Activated naive CD4-positive, alpha-beta T cell (primary cell): ENCODE data around the gene ARID1B.

Experiments used
- DNase-seq, 4 experiments: peaks; one replicate each; lab custom pipeline; 2025; lab: John Stamatoyannopoulos, UW

ARID1B gene

DNA sequence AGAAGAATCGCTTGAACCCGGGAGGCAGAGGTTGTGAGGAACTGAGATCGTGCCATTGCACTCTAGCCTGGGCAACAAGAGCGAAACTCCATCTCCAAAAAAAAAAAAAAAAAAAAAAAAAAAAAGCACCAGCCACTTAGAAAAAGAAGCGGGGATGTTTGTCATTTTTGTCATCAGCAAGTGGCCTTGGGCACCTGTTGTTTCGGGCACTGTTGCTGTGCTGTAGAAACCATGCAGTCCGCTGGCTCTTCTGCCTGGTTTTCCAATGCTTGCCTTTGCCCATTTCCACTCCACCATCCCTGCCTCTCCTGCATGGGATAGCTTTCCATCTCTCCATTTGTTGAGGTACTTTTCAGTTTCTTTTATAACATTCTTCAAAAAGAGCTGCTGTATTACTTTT lies 129.3 kb downstream of the ARID1B start:
- no peak for DNase-seq

DNA sequence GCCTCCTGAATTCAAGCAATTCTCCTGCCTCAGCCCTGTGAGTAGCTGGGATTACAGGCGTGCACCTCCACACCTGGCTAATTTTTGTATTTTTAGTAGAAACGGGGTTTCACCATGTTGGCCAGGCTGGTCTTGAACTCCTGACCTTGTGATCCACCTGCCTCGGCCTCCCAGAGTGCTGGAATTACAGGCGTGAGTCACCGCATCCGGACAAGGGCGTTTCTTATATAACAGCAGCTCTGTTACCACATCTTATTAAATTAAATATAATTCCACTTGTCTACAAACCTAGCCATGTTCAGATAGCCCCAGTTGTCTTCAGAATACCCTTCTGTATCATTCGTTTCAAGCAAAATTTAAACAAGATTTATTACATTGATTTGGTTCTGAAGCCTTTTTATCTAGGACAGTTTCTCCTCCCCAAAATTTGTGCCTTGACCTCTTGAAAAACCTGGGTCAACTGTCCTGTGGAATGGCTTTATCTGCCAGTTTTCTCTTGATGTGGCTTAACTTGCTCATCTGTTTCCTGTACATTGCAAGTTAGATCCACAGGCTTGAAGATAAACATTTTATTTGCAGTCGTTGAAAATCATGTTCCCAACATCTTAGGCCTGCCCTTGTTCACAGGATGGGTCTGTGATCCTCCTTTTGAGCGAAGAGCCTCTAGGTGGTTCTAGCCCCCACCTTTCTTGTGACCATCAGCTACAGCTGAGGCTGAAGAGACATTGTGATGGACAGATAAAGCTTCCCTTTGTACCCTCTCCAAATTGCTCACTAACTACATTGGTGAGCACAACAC lies 132.2 kb downstream of the ARID1B start:
- no peak for DNase-seq

DNA sequence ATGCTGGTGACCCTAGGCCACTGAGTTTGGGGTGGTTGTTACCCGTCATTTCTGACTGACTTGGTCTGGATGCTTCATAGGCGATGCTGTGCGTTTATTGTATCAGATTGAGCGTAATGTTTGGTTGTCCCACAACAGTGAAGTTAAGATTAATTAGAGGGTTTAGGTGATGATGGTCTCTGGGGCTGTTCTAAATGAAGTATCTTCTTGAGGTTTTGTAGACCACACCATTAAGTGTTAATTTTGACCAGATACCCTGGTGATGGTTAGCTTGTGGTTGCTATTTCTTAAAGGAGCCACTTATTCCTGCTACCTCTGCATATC lies 132.8 kb downstream of the ARID1B start:
- DNase-seq: no peak

DNA sequence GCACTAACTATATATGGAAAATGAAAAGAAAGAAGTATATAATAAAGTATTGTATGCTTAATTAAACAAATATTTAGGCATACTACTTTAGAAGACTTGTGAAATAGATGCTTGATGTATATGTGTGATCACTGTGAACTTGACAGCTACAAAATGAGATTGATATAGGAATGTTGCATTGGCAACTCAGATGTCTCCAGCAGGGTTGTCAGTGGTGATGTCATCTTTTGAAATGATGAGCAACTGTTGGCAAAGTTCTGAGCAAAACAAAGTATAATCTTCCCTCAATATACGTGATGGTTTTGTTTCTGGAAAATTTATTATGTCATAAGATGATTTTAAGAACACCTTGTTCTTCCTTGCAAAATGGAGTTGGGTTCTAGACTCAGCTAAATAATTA lies 133.8 kb downstream of the ARID1B start:
- DNase-seq: no peak

DNA sequence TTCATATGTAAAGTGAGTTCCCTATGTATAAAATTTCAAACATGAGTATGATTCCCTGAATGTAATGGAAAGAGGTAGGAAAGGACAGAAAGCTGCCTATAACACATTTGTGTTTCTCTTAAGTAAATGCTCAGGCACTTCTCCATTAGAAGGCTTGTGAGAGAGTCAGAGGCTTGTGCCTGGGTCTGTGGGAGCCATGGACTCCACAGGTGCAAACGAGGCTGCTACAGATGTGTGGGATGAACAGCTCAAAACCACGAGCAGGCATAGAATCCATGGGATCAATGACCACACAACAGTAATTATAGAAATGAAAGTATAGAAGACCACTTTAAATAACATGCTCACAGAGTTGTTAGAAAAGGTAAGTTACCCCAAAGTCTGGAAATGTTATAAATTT lies 134.4 kb downstream of the ARID1B start:
- DNase-seq: no peak

DNA sequence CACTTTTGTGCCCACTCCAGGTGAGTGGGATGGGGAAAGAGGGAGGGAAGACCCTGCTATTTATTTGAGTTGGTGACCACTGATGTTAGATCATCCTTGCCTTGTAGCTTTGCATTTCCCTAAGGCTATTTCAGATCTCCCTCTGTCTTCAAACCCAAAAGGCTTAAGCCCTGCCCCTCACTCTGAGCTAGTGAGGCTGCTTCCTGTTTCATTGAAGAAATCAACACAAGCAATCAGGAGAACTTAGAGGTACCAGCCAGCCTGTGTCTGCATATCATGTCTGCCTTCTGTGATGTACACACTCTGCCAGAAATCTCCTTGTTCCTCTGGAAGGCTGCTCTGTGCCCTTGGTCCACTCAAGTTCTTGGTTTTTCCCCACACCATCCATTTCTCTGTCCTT lies 135.3 kb downstream of the ARID1B start:
- DNase-seq: no peak

DNA sequence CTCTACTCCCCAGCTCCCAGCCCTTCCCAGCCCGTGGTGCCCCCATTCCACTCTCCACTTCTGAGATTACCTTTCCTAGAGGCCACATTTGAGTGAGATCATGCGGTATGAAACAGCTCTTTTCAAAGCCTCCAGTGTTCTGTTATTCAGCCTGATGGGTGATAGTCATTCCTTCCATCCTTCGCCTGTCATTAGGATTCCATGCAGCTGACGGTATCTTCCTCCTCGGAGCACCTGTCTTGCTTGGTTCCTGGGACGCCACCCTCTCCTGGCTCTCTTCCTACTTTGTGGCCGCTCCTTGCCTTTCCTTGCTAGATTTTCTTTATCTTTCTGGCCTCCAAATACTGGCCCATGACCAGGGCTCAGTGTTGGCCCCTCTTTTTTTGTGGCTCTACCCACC lies 137.0 kb downstream of the ARID1B start:
- DNase-seq: no peak

DNA sequence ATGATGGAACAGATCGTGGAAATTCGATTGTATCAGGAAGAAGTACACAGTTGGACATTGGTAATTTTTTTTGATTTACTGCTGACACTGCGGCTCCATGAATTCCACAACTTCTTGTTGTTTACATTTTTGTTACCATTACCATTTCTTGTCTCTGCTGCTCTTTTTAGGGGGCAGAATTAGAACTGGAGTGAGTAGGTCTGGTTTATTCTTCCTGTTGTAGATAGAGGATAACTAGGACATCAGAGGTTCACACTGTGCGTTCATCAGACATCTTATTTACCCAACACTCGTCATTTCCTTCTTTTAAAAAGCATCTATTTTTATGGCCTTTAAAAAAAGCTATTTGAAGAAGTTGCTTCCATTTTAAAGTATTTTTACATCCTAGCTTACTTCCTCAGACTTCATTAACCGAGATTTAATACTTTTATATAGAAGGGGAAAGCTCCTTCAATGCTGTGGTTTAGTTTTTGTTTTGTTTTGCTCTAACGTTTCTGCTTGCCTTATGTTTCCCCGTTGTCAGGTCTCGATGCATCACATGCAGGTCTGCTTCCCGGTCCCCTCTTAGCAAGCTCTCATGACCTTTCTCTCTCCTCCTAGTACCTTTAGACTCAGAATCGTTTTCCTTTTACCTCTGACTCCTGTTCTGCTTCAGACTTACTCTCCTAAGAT lies 139.1 kb downstream of the ARID1B start:
- no peak for DNase-seq

DNA sequence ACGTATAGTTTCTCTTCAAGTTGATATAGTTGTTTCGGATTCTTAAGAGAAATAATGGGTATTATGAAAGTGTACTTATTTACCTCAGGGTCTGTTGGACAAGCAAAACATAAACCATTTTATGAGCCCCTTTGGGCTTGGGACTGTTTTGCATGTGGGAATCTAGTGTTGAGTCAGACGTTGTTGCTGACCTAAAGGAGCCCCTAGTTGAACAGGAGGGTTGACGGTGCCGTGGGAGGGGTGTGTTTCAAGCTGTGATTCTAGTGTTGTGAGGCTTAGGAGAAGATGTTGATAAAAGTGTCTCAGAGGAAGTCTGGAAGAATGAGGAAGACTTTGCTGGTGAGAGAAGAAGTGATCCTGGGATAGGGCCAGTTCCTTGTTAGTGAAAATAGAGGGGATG lies 140.0 kb downstream of the ARID1B start:
- no peak for DNase-seq

DNA sequence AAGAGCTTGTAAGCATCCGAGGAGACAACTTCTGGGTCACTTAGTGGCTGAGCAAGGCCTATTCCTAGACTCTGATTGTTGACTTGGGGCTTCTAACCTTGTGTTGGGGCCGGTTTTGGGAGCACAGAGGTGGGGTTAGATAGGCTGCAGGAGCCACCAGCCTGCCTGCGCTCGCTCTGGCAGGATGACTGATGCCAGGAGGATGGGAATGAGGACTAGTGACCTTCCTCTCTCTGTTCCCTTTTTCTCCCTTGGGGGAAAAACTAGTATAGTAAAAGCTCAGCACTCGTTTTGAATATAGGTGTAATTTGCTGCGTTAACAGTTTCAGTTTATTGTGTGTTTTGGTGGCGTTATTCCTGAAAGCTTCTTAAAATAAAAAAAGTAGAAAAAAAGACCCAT lies 141.5 kb downstream of the ARID1B start:
- DNase-seq: no peak

DNA sequence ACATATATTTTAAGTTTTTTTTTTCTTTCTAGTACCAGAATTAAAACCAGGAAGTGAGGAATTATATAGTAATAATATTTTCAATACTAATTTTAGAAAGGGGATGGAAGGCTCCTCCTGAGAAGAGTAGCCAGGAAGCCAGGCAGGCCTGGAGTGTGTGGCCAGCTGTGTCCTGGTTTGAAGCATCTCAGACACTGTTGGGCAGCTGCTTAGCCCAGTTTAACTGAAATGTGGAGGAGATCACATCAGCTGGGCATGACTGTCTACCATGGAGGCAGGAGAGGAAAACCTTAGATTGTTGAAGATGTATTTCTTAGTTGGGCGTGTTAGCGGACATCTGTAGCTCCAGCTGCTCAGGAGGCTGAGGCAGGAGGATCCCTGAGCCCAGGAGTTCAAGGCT lies 142.2 kb downstream of the ARID1B start:
- DNase-seq: no peak

DNA sequence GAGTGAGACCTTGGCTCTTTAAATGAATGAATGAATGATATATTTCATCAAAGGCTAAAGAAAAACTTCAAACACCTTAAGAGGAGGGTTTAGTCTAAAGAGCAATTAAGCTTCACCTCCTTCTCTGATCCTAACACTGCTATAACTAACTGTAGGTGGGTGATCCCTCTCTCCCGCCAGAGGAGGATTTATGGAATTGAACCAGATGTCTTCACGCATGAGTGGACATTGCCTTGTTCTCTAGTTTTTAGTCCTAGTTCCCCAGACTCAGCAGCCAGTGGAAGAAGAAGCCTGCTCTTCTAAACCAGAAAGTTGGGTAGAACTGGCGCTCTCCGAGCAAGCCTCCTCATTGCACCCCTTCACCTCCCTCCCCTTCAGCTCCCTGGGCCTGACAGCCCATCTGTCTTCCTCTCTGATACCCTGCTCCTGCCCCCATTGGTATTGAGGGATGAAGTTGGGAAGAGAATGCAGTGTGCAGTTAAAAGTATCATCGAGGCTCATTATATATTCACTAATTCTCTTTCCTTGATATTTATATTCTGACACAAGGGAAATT lies 142.7 kb downstream of the ARID1B start:
- no peak for DNase-seq

DNA sequence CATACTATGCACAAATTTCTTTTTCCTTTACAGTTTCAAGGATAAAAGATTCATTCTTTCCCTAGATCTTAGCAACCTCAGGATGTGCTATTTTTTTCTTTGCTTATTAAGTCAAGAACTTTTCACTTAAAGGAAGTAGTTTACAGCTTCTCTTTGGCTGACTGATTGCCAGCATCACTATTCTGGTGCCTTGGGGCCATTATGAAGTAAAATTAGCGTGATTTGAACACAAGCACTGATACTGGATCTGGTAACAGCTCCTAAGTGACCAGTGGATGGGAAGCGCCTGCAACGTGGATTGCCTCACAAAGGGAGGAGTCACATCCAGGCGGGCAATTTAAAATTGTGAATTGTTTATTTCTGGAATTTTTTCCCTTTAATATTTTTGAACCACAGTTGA lies 147.1 kb downstream of the ARID1B start:
- no peak for DNase-seq

DNA sequence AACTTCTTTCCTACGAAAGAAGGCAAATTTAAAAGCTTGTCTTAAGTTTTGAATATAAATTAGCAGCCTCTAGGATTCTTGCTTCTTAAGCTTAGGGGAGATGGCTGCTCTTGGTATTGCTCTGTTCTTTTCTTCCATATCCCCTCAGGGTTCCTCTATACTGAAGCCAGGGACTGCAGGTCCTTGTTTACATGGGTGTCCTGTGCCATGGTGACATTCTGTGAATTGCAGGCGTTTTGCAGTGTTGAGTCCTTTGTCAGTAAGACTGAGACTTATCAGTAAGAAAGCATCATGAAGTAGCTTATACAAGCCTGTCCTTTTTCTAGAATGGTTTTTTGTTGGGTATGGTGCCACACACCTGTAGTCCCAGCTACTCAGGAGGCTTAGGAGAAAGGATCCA lies 147.8 kb downstream of the ARID1B start:
- DNase-seq: no peak

DNA sequence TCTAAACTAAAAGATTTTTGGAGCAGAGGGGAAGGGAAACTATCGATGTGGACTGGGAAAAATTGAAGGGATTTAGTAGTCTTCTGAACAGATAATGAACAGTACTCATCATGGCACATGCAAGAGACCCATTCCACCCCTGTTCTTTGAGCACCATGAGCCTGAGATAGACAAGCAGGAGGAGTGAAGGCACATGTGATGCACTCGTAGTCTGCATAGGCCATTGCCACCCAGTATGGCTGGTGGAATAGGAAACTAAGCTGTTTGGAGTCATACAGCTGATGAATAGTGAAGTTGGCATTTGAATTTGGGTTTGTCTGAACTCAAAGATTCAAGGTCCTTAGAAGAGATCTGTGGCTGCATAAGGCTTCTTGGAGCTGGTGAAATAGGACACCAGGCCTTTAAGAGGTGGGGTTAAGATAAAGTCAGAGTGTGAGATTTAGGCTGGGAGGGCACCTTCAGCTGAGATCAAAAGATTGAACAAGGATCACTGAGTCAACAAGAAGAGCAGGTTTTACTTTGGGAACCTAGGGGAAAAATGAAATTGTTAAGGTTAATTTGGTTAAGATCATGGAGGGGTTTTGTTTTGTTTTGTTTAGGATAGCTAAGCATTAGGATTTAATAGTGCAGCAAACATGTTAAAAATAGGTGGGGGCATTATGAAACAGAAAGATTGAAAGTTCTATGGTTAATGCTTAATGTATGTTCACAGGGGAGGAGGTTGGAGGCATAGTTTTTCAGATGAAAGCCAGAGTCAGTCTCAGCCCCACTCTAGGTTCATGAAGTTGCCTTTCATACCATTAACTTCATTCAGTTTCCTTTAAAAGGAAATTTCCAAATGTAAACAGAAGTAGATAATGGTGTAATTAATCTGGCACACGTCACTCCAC lies 148.8 kb downstream of the ARID1B start:
- no peak for DNase-seq

DNA sequence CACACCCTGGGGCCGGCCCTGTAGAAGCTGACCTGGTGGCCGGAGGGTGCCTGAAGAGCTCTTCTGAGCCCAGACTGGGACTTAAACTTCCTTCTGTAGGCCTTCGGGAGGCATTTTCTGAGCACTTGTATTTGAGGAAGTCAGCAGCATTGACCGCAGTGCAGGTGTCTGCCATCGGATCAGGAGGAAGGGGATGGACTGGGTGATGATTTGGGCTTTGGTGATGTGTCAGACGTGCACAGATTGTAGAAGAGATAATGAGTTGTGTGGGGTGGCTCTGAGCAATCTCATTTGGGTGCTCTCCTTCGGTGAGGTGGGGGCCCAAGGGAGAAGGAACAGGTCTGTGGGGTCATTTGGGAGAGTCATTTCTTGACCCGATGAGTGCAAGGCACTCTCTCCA lies 150.9 kb downstream of the ARID1B start:
- DNase-seq: no peak

DNA sequence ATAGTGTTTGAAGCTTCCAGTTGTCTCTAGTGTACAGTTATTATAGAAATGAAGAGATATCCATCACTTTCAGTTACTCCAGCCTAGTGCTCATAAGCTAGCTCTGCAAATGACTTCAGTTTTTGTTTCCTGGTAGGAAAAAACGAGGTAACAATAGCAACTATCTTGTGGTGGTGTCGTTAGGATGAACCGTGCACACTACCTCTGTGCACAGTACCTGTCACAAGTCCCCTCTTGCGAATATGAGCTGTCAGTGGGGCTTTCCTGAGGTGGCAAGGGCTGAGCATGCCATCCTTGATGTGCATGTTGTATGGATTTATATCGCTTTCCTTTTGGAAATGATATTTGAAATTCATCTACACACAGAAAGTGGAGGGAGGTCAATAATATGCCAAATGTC lies 151.8 kb downstream of the ARID1B start:
- DNase-seq: no peak

DNA sequence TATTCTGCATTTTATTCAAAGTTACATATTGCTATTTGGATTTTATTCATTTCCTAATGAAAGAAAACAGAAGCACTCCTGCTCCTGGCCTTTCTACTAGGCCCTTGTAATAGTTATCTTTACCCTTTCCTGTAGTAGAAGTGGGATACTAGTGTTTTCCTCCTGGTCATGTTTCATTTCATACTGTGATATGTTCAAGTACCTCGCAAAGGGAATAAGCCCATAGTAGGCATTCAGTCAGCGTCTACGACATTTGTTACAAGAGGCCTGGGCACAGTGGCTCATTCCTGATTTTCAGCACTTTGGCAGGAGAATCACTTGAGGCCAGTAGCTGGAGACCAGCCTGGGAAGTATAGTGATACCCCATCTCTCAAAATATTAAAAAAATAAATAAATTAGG lies 154.1 kb downstream of the ARID1B start:
- no peak for DNase-seq

DNA sequence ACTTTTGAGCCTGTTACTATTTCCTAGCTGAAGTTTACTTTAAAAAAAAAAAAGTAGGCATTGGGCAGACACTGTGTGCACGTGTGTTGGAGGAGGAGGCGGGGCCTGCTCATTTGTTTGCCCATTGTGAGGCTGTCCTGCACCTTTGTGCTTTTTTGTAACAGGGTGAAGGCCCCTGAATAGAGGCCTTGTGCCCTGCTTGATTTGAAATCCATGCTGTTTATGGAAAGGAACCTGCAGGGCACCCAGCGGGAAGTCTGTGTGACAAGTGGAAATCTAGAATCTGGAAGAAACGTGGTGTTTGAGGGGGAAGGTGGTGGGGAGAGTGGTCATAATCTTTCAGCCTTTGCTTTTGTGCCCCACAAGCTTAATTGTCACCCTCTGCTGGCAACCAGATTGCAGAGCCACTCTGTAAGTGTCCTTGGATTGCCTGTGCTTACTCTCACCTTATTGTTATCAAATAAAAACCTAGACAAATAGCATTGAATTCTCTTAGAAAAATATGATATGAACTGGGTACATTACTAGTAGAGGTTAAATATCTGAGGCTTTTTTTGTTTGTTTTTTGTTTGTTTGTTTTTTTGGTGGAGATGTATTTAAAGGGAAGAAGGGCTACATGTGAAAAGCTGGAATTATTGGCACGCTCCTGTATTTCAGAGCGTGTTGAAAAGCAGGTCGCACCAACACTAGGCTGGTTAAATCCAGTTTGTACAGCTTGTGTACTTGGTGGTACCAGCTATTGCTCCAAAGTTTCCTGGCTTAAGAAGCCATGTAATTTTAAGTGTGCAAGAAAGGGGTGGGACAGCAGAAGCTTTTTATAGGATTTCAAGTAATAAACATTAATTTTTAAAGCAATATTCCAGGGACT lies 156.3 kb downstream of the ARID1B start:
- no peak for DNase-seq

DNA sequence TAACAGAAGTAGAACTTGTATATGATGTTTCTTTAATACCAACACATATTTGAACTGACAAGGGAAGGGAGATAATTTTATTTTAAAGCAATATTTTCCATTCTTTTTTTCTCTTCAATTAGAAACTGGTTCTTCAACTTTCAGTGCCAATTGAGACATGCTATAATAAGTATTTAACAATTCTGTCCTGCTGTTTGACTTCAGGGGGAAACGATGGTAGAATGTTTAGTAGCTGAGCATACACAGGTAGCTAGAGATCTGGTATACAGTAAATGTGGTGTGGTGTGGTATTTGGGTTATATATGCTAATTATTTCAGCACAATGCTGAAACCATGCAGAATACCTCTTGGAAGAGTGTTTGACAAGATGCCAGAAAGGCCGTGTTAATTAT lies 156.9 kb downstream of the ARID1B start:
- DNase-seq: no peak

DNA sequence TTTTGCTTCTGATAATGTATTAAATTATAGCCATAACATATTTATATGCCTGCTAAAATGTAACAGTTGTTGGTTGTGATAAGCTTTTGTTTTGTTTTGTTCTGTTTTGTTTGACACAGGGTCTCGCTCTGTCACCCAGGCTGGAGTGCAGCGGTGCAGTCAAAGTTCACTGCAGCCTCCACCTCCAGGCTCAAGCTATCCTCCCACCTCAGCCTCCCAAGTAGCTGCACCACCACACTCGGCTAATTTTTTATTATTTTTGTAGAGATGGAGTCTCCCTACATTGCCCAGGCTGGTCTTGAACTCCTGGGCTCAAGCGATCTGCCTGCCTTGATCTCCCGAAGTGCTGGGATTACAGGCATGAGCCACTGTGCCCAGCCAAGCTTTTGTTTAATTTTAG lies 157.8 kb downstream of the ARID1B start:
- DNase-seq: no peak

DNA sequence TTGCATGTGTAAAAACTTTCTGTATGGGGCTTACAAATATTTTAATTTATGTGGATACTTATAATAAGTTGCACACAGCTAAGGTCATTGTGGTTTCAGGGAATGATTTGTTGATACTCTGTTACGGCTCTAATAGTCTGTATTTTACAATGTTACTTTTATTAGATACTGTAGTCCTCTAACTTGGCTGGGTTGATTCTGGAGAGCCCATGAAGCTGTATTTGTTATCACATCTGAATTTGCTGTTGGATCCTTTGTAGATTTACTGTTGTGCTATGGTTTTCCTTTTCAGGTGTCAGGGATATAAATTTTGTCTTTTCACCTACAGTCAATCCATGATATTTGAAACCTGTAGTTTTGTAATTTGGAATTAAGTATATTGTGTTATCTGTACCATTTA lies 161.0 kb downstream of the ARID1B start:
- DNase-seq: no peak
